Measurements from ENCODE around the gene TMEM186.
"Not testable (repeated sequence)": the region's sequence is repeated elsewhere in the genome, so short reads cannot be mapped to it uniquely, and the experiment has no call there.

TMEM186 gene

DNA sequence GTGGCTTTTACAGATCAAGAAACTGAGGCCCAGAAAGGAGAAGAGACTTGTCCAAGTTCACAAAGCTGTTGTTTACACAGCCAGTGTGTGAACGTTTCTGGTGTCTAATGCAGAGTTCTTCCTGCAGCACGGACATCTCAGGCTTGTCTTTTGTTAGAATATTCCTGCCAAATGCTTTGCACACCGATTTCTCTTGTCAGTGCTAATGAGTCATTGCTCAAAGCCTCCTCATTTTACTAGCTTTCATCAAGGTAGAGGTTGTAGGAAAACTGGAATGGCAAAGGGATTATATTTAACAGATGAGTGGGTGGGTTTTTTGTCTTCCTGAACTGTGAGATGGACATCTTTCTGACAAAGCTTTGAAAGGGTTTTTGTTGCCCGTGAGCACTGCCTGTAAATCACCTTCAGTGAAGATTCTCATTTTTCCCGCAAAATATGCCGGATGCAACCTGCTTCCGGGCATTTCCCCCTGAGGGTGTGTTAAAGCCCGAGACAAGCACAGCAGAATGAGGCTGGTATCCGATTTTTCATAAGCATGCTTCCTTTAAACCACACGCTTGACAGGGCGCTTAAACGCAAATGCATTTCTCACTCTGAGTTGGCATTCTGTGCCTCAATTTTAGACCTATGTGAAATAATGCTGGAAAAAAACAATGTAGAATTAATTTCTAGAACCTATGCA, 14.9 kb upstream of the TMEM186 start:
- no peak for DNase-seq (ENCODE audit: low spot score)

DNA sequence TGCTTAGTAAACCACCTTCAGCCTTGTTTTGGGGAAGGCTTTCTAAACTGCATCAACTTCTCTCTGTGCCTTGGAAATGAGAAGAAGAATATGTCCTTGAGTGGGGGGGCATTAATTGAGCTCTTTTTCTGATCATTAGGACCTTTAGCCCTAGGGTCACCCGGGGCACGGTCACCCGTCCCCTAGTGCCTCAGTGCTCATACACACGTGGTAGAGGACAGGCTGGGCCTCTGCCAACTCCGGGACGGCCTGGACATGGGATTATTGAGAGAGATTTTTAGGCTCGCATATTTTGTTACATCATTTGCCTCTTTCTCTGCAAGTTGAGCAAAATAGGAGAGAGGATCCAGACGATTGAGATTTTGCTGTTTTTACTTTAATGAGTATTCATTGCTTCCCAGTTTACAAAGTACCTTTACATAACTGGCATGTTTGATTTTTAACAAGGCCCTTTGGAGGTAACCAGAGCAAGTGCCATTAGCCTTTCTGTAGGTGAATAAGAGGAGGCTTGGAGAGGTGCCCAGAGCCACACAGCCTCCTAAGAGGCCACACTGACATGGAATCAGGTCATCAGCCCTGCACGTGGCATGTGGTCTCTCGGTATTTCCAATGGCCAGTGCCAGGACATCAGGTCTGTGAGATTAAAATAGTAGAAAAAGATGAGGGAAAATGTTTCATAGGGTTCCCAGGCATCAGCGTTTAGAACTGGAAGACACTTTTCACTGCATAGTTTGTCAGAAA, 11.3 kb upstream of the TMEM186 start:
- no peak for DNase-seq (ENCODE audit: low spot score)

DNA sequence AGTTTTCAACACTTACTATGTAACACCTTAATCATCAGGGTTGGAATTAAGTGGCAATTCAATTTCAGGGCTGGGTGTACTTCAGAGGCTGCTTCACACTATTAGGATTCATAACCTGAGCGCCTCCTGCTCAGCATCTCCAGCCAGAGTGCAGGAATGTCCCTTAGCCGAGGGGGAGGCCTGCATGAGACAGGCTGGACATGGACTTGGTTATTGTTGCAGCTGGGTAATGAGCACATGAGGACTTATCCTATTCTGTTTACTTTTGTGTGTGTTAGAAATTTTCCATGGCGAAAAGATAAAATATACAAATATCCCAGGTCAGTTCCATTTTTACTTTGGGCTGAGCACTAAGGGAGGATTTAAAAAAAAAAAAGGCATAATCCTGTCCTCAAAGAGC, 10.6 kb upstream of the TMEM186 start:
- DNase-seq (ENCODE audit: low spot score): no peak

DNA sequence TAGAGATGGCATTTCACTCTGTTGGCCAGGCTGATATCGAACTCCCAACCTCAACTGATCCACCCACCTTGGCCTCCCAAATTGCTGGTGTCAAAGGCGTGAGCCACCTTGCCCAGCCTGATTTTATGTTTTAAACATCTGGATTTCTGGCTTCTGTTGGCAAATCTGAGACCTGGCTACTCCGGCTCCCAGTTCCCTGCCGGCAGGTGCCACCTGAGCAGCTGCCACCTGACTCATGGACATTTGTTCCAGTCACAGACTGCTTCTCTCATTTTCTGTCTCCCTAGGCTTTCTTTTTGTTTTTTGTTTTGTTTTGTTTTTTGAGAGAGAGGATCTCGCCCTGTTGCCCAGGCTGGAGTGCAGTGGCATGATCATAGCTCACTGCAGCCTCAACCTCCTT, 9.8 kb upstream of the TMEM186 start:
- no peak for DNase-seq (ENCODE audit: low spot score)

DNA sequence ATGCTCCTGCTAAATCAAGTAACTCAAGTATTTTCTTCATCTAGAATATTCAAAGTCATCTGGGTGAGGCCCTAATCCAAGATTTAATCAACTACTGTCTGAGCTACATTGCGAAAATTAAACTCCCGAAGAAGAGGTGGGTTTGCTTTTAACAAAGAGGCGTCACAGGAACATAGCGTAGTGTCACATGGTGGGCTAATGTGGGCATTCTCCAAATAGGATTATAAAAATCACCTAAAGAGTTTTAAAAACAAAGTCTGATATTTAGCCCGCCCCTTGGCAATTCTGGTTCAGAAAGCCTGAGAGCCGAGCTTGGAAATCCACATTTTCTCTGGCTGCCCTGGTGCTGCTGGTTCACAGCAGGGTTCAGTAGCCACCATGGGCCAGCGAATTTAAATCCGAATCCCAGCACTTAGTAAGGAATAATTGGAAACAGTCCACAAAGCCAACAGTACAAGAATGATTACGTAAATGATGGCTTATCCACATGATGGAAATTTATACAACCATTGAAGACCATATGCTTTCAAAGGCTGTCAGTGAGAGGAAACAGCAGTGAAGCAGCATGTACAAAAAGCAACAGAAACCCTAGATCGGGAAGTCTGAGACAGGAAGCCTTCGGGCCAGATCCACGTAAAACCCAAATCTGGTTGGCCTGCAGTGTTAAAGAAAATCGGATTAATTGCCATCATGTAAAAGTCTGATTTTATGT, 9.0 kb upstream of the TMEM186 start:
- DNase-seq (ENCODE audit: low spot score): no peak

DNA sequence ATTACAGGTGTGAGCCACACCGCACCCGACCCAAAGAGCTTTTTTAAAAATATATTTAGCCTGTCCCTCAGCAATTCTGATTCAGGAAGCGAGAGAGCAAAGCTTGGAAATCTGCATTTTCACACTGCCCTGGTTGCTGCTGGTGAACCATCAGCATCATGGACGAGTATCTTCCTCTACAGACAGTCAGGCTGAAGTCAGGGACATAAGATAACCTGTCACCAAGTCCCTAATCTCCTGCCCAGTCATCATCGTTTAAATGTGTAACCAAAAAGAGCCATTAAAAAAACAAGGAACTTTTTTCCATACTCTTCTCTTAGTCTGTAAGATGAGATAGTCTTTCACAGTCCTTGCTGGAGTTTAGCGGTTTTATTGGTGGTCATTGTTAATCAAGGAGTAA, 6.9 kb upstream of the TMEM186 start:
- no peak for DNase-seq (ENCODE audit: low spot score)

DNA sequence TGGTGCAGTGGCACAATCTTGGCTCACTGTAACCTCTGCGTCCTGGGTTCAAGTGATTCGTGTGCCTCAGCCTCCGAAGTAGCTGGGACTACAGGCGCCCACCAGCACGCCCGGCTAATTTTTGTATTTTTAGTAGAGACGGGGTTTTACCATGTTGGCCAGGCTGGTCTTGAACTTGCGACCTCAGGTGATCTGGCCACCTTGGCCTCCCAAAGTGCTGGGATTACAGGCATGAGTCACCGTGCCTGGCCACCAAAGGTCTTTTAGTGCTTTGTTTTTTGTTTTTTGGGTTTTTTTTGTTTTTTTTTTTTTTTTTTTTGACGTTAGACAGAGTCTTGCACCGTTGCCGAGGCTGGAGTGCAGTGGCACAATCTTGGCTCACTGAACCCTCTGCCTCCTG, 6.3 kb upstream of the TMEM186 start:
- DNase-seq (ENCODE audit: low spot score): not testable (repeated sequence)

DNA sequence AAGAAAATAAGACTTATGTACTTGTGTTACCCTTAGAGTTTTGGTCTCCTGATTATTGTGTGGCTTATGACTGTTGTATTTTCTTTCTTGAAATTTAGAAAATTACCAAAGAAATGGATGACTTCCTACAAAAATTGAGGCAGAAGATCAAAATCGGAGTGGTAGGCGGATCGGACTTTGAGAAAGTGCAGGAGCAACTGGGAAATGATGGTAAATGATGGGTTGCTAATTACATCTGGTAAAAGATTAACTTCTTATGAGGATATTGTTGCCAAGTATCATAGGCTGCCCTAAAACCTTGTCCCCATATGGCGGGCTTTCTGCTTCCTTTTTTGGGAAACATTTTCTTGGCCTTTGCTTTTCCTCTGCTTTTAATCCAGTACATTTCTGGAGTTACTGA, 4.3 kb upstream of the TMEM186 start:
- DNase-seq (ENCODE audit: low spot score): no peak

DNA sequence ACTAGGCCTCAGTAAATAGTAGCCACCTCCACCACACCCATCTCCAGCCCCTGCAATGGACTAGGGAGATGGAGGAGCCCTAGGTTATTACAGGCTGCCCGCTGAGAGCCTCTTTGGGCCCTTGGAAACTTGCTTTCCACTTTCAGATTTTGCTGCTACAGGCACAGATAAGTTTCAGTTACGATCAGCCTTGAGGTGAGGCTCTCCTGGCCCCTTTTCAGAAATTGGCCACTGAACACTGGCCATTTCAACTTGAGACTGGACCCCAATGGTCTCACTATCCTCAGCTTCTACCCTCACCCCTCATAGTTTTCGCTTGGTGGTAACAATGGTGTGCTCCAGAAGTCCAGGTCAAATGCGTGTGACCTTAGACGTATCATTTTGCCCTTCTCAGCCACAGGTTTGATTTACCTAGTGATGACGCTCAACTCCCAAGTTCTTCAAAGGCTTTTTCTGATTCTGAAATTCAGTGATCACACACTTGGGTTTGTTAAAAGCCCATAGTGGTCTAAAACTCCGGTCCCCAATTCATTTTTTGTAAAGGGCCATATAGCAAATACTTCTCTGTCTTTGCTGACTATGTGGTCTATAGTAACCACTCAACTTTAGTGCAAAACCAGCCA, 1.2 kb upstream of the TMEM186 start:
- DNase-seq (ENCODE audit: low spot score): no peak

DNA sequence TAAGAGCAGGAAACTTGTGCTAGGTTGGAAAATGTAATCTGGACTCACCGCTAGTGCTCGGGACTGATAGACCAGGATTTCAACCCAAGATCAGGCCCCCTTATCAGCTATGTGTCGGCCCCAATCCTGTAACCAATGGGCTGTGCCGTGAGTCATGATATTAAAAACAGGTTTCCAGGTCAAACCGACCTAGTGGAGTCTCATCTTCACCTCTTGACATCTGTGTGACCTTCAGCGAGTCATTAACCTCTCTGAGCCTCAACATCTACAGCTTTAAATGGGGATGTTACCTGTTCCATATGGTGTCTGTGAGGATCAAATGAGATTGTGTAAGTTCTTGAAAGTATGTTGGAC, 712 bp upstream of the TMEM186 start:
- no peak for DNase-seq (ENCODE audit: low spot score)

DNA sequence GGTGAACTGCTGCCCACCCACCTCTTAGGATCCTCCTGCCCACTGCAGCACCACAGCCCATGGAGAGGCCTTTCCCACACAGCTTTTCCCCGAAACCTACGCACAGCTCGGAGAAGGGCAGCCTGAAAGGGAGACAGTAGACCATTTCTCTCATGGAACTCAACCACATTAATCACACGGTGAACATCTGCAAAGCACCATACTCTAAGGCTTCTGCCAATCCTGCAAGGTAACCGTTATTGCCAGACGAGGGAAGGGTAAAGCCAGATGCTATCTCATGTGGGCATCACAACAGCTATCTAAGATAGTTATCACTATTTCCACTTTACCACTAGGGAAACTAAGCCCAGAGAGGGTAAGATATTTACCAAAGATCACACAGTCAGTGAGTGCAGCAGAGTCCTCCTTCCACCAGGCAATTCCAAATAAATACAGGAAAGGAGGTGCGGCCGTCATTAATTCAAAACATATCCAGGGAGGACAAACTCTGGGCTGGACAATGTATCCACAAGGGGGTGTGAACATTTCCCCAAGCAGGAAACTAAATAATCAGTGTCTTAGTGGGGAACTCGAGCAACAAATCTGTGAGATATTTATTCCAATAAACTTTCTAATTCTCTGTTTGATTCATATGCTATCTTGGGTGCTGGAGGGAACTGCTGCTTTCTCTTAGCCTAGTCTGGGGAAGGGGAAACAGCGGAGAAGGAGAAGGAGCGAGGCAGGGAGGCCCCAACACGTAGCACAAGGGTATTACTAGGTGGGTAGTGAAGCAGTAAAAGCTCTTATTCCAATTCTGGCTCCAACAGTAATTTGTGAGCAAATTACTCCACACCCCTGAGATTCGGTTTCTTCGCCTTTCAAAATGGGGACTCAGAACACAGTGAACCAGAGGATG, 723 bp downstream of the TMEM186 start:
- no peak for DNase-seq (ENCODE audit: low spot score)

DNA sequence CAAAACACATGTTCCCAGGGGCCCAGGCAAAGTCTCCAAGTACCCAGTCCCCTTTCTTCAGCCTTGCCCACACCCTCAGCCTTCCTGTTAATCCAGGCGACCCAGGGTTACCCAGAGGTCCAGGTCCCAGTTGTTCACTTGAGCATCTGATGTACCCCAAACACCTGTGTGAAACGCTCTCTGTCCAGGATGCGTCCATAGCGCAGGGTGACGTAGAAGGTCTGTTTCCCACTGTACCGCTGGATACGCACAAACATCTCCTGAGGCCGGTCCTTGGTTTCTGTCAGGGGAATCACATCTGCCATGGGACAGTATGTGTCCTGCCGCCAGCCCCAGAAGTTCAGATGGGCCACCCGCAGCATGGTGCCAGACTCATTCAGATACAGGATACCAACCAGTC, 1.6 kb downstream of the TMEM186 start:
- DNase-seq (ENCODE audit: low spot score): no peak

DNA sequence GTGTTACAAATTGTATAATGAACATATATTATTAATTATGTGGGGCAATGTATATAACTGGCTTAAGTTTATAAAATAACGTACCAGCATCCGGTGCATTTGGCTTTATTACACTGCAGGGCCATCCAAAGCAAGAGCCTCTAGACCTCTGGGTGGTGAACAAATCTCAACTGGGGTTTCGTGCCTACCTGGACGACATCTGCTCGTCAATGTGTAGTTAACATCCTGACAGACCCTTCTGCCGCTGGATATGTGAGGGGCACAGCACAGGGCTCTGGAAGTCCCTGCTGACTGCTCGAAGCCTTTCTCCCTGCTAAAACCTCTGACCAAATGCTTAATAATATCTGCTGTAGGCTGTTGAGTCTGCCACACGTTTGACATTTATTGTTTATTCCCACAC, 2.3 kb downstream of the TMEM186 start:
- DNase-seq (ENCODE audit: low spot score): no peak

DNA sequence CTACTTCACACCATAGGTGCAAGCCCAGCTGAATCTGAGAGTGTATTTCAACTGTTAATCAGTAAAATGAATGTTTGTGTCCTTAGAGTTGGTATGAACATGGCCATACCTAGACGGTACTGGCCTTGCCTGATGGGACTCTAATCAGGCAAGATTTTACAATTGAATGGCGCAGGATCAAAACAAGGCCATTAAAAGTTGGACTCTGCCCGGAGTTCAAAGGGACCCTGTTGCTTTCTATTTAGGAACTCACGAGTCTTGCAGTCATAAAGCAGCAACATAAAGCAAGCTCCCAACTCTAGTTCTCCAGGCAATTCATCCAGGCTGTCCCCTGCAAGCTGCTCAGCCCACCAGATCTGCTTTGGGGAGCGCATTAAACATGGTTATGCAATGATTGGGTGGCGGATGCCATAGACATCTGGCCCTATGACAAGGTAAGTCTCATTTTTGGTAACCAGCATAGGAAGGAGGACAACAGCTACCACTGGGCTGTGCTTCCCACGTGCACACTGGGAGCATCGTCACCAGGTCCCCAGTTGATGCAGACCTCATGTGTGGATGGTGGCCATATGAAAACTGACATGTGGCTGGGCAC, 8.8 kb downstream of the TMEM186 start:
- no peak for DNase-seq (ENCODE audit: low spot score)

DNA sequence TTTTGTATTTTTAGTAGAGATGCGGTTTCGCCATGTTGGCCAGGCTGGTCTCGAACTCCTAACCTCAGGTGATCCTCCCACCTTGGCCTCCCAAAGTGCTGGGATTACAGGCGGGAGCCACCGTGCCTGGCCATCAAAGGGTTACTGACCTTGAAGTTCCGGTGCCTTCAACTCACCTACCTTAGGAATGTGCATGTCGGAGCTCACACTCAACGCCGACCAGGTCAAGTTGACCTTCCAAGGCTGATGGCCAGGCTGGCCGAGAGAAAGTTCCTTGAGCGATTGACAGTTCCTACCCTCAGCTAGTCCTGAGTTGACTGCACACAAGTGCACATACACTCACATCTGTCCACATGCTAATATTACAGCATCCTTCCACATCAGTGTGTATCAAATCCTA, 11.1 kb downstream of the TMEM186 start:
- not testable (repeated sequence) for DNase-seq (ENCODE audit: low spot score)

DNA sequence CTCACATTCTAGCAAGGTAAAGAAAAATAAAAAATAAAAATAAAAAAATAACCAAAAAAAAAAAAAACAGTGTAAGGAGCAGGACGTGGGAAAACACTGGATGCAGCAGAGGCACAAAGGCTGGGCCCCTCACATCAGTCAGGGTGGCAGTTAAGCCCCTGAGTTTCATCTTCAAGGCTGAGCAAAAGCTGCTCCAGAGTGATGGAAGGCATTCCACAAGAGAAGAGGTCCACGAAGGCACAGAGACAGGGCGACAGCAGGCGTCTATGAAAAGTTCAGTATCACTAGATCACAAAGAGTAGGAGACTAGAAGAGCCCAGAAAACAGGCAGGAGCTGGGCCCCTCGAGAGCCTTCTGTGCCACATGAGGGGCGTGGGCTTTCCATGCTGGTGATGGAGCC, 12.0 kb downstream of the TMEM186 start:
- DNase-seq (ENCODE audit: low spot score): no peak

DNA sequence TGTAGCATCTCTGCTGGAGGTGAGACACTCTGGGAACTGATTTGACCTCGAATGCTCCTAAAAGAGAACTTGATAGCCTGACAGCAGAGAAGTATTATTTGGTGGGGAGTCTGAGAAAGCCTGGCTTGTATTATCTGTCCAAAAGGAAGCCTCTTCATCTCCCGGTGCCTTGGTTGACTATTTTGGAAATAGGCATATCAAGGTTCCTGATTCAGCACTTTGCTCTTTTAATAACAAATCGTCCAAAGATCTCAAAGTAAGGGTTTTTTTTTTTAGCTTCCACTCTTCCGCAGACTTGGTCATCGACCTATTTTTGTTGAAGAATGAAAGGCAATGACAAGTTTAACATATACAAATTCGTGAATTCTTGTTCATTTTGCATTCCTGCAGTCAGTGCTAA, 14.8 kb downstream of the TMEM186 start:
- DNase-seq (ENCODE audit: low spot score): no peak

DNA sequence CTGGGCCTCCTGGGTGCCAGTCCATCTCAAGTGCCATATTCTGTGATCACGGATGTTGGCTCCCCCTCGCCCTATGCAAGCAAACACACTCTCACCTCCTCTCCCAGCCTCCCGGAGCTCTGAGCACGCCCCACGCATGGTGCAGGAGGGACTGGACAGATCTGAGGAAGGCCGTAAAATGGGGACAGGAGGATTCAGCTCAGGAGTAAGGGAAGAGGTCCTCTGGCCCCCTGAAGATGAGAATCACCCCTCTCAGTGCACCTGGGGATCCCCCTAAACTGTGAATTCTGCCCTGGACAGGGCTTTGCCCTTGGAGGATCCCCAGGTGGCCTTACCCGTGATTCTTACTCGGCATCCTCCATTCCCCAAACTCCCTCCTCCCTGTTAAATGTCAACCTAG, 15.6 kb downstream of the TMEM186 start:
- no peak for DNase-seq (ENCODE audit: low spot score)

DNA sequence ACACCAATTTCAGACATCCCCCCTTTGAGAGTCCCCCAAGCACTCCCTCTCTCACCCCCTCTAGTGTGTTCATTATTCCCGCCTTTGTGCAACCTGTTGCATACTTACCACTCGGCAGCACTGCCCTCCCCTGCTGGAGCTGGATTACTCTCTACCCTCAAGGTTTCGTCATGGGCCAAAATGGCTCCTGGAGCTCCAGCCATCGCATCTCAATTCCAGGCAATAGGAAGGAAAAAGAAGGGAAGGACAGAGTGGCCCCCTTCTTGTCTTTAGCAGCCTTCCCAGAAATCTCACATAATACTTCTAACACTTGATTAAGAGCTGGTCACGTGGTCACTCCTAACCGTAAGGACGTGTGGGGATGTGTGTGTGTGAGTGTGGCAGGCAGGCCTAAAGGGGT, 20.2 kb downstream of the TMEM186 start:
- DNase-seq (ENCODE audit: low spot score): no peak

DNA sequence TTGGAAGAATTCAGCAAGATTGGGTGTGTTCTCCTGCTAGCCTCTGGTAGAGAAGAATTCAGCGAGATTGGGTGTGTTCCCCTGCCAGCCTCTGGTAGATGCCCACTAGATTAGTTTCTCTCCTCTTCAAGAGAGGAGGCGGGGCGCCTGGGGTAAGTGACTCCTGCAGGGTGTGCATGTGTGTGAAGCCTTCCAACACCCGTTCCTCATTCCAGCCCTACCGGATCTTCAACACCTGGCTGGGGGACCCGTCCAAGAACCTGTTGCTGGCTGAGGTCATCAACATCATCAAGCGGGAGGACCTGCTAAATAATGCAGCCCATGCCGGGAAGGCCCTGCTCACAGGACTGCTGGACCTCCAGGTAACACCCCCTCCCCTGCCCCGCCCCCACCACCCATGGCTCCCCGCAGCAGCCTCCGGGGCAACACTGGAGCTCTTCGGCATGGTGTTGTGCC, 21.3 kb downstream of the TMEM186 start:
- no peak for DNase-seq (ENCODE audit: low spot score)

DNA sequence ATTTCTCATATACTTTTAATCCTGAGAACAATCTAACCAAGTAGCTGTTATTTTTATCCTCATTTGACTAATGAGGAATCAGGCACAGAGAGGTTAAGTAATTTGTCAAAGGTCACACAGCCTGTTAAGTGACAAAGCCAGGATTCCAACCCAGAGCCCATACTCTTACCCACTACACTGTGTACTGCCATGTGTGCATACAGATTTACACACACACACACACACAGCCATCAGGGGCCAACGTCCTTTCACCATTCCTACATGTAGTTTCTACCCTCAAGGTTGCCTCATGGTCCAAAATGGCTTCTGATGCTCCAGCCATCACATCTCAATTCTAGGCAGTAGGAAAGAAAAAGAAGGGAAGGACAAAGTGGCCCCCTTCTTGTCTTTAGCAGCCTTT, 22.1 kb downstream of the TMEM186 start:
- DNase-seq (ENCODE audit: low spot score): no peak
